Transverse colon (tissue), 4 donors: ENCODE measurements around the gene GJC1. TPM values are rescaled to one million over a fixed set of nuclear protein-coding genes. Genes with fewer than 3 reads are reported as not detected.

Experiments
- DNase-seq: peaks from one replicate; pipeline ENCODE4 v3.0.0-alpha.2; 2019
- H3K27ac ChIP-seq, 4 donors: fragments of 200-600 bp; sonication (generic); 2 replicates each; pipeline ENCODE4 v1.5.1; 2016 to 2018; ENCODE audit warnings: inconsistent platforms in 4 of 4
- H3K27me3 ChIP-seq: fragments of 200-600 bp; sonication (generic); 2 replicates; pipeline ENCODE4 v1.5.1; 2017; ENCODE audit warnings: inconsistent platforms
- H3K36me3 ChIP-seq, 4 donors: fragments of 200-600 bp; sonication (generic); 2 replicates each; pipeline ENCODE4 v1.5.1; 2017 to 2019; ENCODE audit warnings: inconsistent platforms in 4 of 4
- H3K4me1 ChIP-seq, 4 donors: fragments of 200-600 bp; sonication (generic); 2 replicates each; pipeline ENCODE4 v1.5.1; 2017 to 2020; ENCODE audit warnings: inconsistent platforms in 4 of 4
- H3K4me3 ChIP-seq, 4 donors: fragments of 200-600 bp; sonication (generic); 1 replicate in 1 of 4; 2 replicates in 3 of 4; pipeline versions ENCODE4 v1.5.1 to v1.6.1; 2017 to 2019; ENCODE audit warnings: inconsistent platforms in 4 of 4
- H3K9me3 ChIP-seq, 2 donors: fragments of 200-600 bp; sonication (generic); 2 replicates each; pipeline ENCODE4 v1.5.1; 2017 to 2019; ENCODE audit warnings: inconsistent platforms in 2 of 2
- EP300 ChIP-seq: sonication (generic); formaldehyde crosslinking; IDR thresholded peaks from one replicate; pipeline ENCODE4 v1.6.1; 2017; ENCODE audit warnings: antibody characterized with exemption, low read depth
- POLR2A ChIP-seq: fragments of 450-650 bp; IDR thresholded peaks from one replicate; pipeline ENCODE4 v1.6.1; 2016; ENCODE audit warnings: antibody characterized with exemption, mild to moderate bottlenecking, moderate library complexity
- POLR2AphosphoS5 ChIP-seq, 3 donors: sonication (generic); formaldehyde crosslinking; IDR thresholded peaks; one replicate each; pipeline ENCODE4 v1.6.1; 2016; ENCODE audit warnings: antibody characterized with exemption in 3 of 3
- WGBS, 2 donors: methylation state at CpG; one replicate each; pipeline ENCODE4 v1.1.5; 2018; ENCODE audit warnings: low coverage in 1 of 2; 5-methylcytosine and 5-hydroxymethylcytosine counted together
- in situ Hi-C, 4 donors: fragments of 200-750 bp; cut with MboI; loops; one replicate each; pipeline versions ENCODE4 v1.15.0 to v1.15.1; 2017; ENCODE audit warnings: low sequenced_read_pairs in 3 of 4, low pct_ligation_motif_present in 1 of 4, low pct_unique_long_range_greater_than_20kb in 1 of 4
- intact Hi-C: fragments of 100-400 bp; cut with DNase I; formaldehyde crosslinking; loops from one replicate; pipeline ENCODE4 v1.15.1; 2023; ENCODE audit warnings: low total_unique reads
- total RNA-seq, 4 donors: library from RNA; depleted of rRNA; stranded (reverse); fragments of >200 nt; gene quantifications; one replicate each; pipeline ENCODE4 v1.1.0, GENCODE V29; 2016
- TF ChIP-seq, protein P1 (sequence below), 5 experiments: fragments of 200-600 bp in 3 of 5; fragments of 450-650 bp in 2 of 5; sonication (generic) in 3 of 5; IDR thresholded peaks; 1 replicate in 2 of 5; 2 replicates in 3 of 5; pipeline ENCODE4 v1.5.1; 2016 to 2017; ENCODE audit warnings: antibody characterized with exemption in 5 of 5, inconsistent platforms in 3 of 5, mild to moderate bottlenecking in 2 of 5, moderate library complexity in 1 of 5

Gene GJC1
- total RNA-seq, 4 donors from 2014 or later = 12.0 to 18.7 (median 14.7) TPM

DNA sequence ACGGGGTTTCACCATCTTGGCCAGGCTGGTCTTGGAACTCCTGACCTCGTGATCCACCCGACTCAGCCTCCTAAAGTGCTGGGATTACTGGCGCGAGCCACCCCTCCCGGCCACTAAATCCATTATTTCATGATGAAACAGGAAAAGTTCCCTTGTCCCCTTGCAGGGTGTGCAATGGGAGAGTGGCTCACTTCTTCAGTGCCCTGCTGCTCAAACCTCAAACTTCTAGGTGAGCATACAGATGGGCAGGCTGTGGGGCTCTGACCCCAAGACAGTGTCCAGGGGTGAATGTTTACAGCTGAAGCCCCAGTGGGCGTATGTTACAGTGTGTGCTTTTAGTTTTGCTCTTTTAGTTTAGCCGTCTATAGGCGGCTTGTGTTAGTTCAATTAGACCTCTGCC is 34.7 kb downstream of the GJC1 start:
- TF ChIP-seq EP300 (no peak), POLR2A (no peak), POLR2AphosphoS5 (IDR thresholded peaks at IDR 0.05) (no peak)
- TF ChIP-seq, protein P1, sequence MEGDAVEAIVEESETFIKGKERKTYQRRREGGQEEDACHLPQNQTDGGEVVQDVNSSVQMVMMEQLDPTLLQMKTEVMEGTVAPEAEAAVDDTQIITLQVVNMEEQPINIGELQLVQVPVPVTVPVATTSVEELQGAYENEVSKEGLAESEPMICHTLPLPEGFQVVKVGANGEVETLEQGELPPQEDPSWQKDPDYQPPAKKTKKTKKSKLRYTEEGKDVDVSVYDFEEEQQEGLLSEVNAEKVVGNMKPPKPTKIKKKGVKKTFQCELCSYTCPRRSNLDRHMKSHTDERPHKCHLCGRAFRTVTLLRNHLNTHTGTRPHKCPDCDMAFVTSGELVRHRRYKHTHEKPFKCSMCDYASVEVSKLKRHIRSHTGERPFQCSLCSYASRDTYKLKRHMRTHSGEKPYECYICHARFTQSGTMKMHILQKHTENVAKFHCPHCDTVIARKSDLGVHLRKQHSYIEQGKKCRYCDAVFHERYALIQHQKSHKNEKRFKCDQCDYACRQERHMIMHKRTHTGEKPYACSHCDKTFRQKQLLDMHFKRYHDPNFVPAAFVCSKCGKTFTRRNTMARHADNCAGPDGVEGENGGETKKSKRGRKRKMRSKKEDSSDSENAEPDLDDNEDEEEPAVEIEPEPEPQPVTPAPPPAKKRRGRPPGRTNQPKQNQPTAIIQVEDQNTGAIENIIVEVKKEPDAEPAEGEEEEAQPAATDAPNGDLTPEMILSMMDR (IDR thresholded peaks at IDR 0.05) = no peak
- no peaks in the 10 kb centered on the region for H3K36me3 ChIP-seq
- no peaks in the 10 kb centered on the region for H3K27me3 ChIP-seq
- no peak overlapping the region for H3K4me3 ChIP-seq
- WGBS, 2 donors = 78% methylated on average over 9 of the region's 9 CpGs; no CpG with 5 or more reads in 1 of the 2 donors
- peaks cover 0 to 10% (median 2%) of the 10 kb centered on the region in 4 donors for H3K4me1 ChIP-seq
- in situ Hi-C loops = no loop called here
- intact Hi-C loops = no loop called here
- H3K27ac ChIP-seq = peak overlapping the region; percentile 70 to 85 (median 78)
- DNase-seq = no peak
- H3K9me3 ChIP-seq = no peaks in the 10 kb centered on the region

DNA sequence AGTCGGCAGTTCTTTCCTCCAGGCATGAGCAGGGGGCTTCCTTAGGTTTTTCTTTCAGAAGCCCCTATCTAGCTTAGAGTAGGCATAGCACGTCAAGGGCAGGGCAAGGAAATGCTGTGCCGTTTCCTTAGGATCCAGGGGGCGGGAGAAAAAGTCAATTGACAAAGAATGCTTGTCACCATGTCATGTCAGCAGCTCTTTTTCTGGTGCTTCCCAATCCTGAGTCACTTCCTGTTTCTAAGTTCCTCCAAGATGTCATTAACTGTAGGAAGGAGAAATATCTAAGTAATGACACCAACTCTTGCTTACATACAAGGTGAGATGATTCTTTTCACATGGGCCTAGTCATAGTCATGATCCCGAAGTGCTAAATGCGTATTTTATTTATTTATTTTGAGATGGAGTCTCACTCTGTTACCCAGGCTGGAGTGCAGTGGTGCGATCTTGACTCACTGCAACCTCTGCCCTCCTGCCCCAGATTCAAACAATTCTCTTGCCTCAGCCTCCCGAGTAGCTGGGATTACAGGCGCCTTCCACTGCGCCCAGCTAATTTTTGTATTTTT is 35.2 kb downstream of the GJC1 start:
- TF ChIP-seq, protein P1 (IDR thresholded peaks at IDR 0.05) = no peak
- no peak for TF ChIP-seq POLR2A
- 20 to 64% methylated on average over 2 to 10 of the region's 10 CpGs for WGBS, 2 donors
- no peaks in the 10 kb centered on the region for H3K9me3 ChIP-seq
- DNase-seq = no peak
- H3K4me3 ChIP-seq = no peak overlapping the region
- peaks cover 0 to 10% (median 2%) of the 10 kb centered on the region in 4 donors for H3K4me1 ChIP-seq
- in situ Hi-C loops (no loop called here), intact Hi-C loops (no loop called here)
- H3K27ac ChIP-seq = peak overlapping the region; percentile 70 to 85 (median 78)
- no peaks in the 10 kb centered on the region for H3K27me3 ChIP-seq
- H3K36me3 ChIP-seq = no peaks in the 10 kb centered on the region

DNA sequence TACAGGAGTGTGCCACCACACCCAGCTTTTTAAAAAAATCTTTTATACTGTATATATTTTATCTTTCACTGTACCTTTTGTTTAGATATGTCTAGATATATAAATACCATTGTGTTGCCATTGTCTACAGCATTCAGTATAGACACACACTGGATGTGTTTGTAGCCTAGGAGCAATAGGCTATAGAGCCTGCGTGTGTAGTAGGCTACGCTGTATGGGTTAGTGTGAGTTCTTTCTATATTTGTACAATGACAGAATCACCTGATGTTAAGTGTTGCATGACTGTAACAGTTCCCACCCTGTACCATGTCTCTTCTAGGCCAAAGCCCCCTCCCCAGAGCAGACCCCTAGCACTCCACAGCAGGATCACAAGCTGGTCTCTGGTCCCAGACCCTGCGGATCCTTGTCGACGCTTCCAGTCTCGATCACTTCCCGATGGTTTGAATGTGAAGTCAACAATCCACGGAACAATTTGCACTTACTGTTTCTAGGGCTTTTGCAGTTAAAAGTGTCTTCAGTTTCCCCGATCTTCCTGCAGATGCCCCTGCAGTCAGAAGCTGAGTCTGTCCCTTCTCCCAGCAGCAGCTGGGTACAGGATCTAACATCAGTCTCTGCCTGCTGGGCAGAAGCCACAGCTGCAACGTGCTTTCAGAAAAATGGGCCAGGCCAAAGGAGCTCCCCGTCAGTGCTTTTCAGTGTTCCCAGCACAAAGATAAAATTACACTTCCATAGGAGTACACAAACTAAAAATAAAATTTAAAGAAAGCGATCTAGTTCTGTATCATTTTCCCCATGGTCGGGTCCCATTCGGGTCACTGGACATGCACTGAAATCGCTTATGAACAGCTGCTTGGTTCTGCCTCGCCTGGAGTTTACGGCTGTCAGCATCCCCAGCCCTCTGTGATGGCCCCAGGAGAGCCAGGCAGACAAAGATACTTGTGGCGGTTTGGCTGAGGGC is 35.9 kb downstream of the GJC1 start:
- no peak for DNase-seq
- TF ChIP-seq POLR2A (no peak), EP300 (no peak), POLR2AphosphoS5 (IDR thresholded peaks at IDR 0.05) (no peak)
- TF ChIP-seq, protein P1 (IDR thresholded peaks at IDR 0.05) = no peak
- no peaks in the 10 kb centered on the region for H3K27me3 ChIP-seq
- H3K27ac ChIP-seq = peak overlapping the region; percentile 70 to 85 (median 78)
- no peaks in the 10 kb centered on the region for H3K36me3 ChIP-seq
- no peaks in the 10 kb centered on the region for H3K9me3 ChIP-seq
- H3K4me1 ChIP-seq = peaks cover 0 to 10% (median 2%) of the 10 kb centered on the region in 4 donors
- H3K4me3 ChIP-seq = no peak overlapping the region
- in situ Hi-C loops = no loop called here
- intact Hi-C loops = no loop called here
- 74 to 75% methylated on average over 11 to 18 of the region's 18 CpGs for WGBS, 2 donors

DNA sequence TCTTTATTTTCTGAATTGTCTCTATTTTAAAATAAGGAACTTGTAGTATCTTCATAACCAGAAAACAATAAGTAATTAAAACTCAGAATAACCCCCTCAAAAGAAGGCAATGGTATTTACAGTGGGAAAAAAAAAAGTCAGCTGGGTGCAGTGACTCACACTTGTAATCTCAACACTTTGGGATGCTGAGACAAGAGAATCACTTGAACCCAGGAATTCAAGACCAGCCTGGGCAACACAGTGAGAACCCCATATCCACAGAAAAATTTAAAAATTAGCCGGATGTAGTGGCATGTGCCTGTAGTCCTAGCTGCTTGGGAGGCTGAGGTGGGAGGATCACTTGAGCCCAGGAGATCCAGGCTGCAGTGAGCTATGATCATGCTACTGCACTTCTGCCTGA is 37.8 kb downstream of the GJC1 start:
- no peak for DNase-seq
- in situ Hi-C loops (no loop called here), intact Hi-C loops (no loop called here)
- Histone ChIP-seq H3K36me3 (no peaks in the 10 kb centered on the region), H3K4me1 (peaks cover 0 to 6% (median 2%) of the 10 kb centered on the region in 4 donors), H3K9me3 (no peaks in the 10 kb centered on the region), H3K27me3 (no peaks in the 10 kb centered on the region), H3K4me3 (no peak overlapping the region), H3K27ac (no peak overlapping the region)
- no peak for TF ChIP-seq EP300
- TF ChIP-seq, protein P1 (IDR thresholded peaks at IDR 0.05) = no peak
- TF ChIP-seq POLR2A = no peak
- no peak for TF ChIP-seq POLR2AphosphoS5 (IDR thresholded peaks at IDR 0.05)
- WGBS, 2 donors = 75 to 100% methylated on average over 1 of the region's 1 CpG
